PFSK-1 (cell line): ENCODE results near the gene NAA40.

Experiments used
- FOXP2 ChIP-seq: optimal IDR thresholded peaks from 2 replicates; pipeline ENCODE3; 2011; ENCODE audit warnings: borderline replicate concordance, control low read depth, inconsistent platforms; ENCODE audit not compliant: insufficient read depth; ENCODE audit errors: extremely low read length, extremely low read depth
- POLR2AphosphoS5 ChIP-seq: IDR thresholded peaks from 2 replicates; pipeline ENCODE4 v1.6.1; 2012; ENCODE audit warnings: low read depth, mild to moderate bottlenecking, control low read depth, low read length, moderate library complexity
- REST ChIP-seq, 2 experiments: IDR thresholded peaks; 2 replicates each; pipeline versions ENCODE4 v1.6.1 to v1.8.0; 2011 to 2012; ENCODE audit warnings: low read depth in 2 of 2, low read length in 2 of 2, control low read depth in 1 of 2, inconsistent platforms in 1 of 2, mild to moderate bottlenecking in 1 of 2, moderate library complexity in 1 of 2; ENCODE audit not compliant: insufficient read depth in 1 of 2
- SIN3A ChIP-seq: IDR thresholded peaks from 2 replicates; pipeline ENCODE4 v1.6.1; 2012; ENCODE audit warnings: mild to moderate bottlenecking, low read length, moderate library complexity, borderline replicate concordance; ENCODE audit not compliant: insufficient read depth
- TAF1 ChIP-seq: IDR thresholded peaks from 2 replicates; pipeline ENCODE4 v1.6.1; 2012; ENCODE audit warnings: low read length, control low read depth, borderline replicate concordance; ENCODE audit not compliant: insufficient read depth

DNA sequence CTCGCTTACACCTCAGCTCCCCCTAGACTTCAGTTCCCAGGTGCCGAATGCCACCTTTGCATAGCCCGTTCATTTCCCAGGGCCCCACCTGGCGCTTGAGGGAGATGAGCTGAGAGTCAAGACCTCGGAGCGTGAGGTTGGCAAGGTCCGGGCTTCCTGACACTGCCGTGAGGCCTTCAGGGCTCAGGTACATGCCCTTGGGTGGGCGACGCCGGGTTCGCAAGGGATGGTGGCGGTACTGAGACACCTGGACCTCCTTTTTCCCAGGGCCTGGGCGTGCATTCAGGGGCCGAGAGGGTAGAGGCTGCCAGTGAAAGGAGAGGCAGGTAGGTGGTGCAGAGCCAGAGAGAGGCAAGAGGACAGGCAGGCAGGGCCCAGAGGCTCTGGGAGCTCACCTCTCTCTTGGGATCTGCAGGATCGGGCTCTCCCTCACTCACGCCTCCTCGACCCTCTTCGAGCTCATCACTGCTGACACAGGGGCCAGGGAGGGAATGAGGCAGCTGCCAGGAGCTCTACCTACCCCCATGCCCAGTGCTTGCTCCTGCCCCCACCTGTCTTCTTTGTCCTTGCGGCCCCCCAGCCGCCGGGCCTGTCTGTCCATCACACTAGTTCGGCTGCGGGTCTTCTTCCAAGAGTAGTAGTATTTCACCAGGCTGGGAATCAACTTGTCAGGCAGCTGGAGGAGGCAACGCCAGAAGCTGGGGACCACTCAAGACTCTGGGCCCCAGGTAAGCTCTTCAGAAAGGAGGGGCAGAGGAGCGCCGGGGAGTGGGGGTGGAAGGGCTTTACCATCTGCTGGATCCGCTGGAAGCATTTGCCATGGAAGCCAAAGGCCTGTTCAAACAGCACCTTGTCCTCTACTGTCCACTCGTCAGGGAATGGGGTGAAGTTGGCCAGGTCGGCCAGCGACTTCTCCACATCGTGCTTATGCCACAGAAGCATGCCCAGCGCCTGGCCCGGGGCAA lies 24.7 kb upstream of the NAA40 start:
- no peak for TF ChIP-seq POLR2AphosphoS5
- TF ChIP-seq REST (IDR thresholded peaks at IDR 0.05; ENCODE audit: insufficient read depth in 1 of 2, low read depth in 2 of 2, low read length in 2 of 2): no peak
- TF ChIP-seq TAF1: no peak
- TF ChIP-seq SIN3A: no peak
- no peak for TF ChIP-seq FOXP2
